ENCODE measurements around the gene DFFB.

GRCh38 chr1:3807769-3808168 is 49.5 kb upstream of the DFFB start:
- TF ChIP-seq CTCF (IDR thresholded peaks at IDR 0.05): no peak
- no peak for TF ChIP-seq POLR2A (IDR thresholded peaks at IDR 0.05)
